Measurements from ENCODE around the gene ARFGEF2.

The ARFGEF2 gene

GRCh38 chr20:48944663-48945297, 23.3 kb downstream of the ARFGEF2 start:
- no peak overlapping the region for H3K4me3 ChIP-seq (ENCODE audit: low read depth, low read length)
- TF ChIP-seq, protein P1, sequence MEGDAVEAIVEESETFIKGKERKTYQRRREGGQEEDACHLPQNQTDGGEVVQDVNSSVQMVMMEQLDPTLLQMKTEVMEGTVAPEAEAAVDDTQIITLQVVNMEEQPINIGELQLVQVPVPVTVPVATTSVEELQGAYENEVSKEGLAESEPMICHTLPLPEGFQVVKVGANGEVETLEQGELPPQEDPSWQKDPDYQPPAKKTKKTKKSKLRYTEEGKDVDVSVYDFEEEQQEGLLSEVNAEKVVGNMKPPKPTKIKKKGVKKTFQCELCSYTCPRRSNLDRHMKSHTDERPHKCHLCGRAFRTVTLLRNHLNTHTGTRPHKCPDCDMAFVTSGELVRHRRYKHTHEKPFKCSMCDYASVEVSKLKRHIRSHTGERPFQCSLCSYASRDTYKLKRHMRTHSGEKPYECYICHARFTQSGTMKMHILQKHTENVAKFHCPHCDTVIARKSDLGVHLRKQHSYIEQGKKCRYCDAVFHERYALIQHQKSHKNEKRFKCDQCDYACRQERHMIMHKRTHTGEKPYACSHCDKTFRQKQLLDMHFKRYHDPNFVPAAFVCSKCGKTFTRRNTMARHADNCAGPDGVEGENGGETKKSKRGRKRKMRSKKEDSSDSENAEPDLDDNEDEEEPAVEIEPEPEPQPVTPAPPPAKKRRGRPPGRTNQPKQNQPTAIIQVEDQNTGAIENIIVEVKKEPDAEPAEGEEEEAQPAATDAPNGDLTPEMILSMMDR (IDR thresholded peaks at IDR 0.05; ENCODE audit: borderline replicate concordance, insufficient read depth, low read depth, low read length) = no peak

GRCh38 chr20:48945840-48946514, 24.5 kb downstream of the ARFGEF2 start:
- no peak overlapping the region for H3K4me3 ChIP-seq (ENCODE audit: low read depth, low read length)
- TF ChIP-seq, protein P1 (IDR thresholded peaks at IDR 0.05; ENCODE audit: borderline replicate concordance, insufficient read depth, low read depth, low read length) = no peak

GRCh38 chr20:48948612-48949011, 27.1 kb downstream of the ARFGEF2 start:
- TF ChIP-seq, protein P1 (IDR thresholded peaks at IDR 0.05; ENCODE audit: borderline replicate concordance, insufficient read depth, low read depth, low read length) = no peak
- H3K4me3 ChIP-seq (ENCODE audit: low read depth, low read length) = no peak overlapping the region

- TF ChIP-seq, protein P1 (IDR thresholded peaks at IDR 0.05; ENCODE audit: borderline replicate concordance, insufficient read depth, low read depth, low read length) = 0 out of 2 replicates have a peak, but pooled peaks have one; percentile 9
These were observed 28.0 kb downstream of the ARFGEF2 start for GRCh38 chr20:48949304-48950170.

DNA sequence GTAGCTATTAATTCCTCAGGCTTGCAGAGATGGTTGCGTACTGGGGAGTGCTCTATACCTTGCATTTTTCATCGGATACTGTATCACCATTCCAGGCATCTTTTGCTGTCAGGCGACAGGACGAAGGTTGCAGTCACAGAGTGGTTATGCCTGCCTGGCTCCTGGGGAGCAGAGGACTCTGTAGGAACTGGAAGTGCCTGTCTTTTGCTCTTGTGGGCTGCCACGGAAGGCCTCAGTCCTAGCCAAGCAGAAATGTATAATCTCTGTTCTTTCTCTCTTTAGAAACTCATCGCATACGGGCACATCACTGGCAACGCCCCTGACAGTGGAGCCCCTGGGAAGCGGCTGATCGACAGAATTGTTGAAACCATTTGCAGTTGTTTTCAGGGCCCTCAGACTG, 29.5 kb downstream of the ARFGEF2 start:
- H3K4me3 ChIP-seq (ENCODE audit: low read depth, low read length) = no peak overlapping the region
- TF ChIP-seq, protein P1 (IDR thresholded peaks at IDR 0.05; ENCODE audit: borderline replicate concordance, insufficient read depth, low read depth, low read length) = no peak

More at GRCh38 chr20:48949304-48950170, 28.0 kb downstream of the ARFGEF2 start:
- no peak overlapping the region for H3K4me3 ChIP-seq (ENCODE audit: low read depth, low read length)

GRCh38 chr20:48951646-48952045, 30.1 kb downstream of the ARFGEF2 start:
- no peak overlapping the region for H3K4me3 ChIP-seq (ENCODE audit: low read depth, low read length)
- TF ChIP-seq, protein P1 (IDR thresholded peaks at IDR 0.05; ENCODE audit: borderline replicate concordance, insufficient read depth, low read depth, low read length) = no peak

All from GM12875 (cell line).